Panc1 (cell line): Measurements from ENCODE around the gene HOXB3.

ENCODE experiments used
- CTCF ChIP-seq: fragments of 450-650 bp; IDR thresholded peaks from 2 replicates; pipeline ENCODE4 v1.5.1; 2017; ENCODE audit warnings: mild to moderate bottlenecking
- POLR2AphosphoS5 ChIP-seq: IDR thresholded peaks from 2 replicates; pipeline ENCODE4 v1.6.1; 2012; ENCODE audit warnings: mild to moderate bottlenecking, low read depth, low read length, moderate library complexity
- REST ChIP-seq, 2 experiments: IDR thresholded peaks; 2 replicates each; pipeline ENCODE4 v1.6.1; 2011 to 2012; ENCODE audit warnings: low read depth in 2 of 2, control low read depth in 1 of 2, low read length in 1 of 2, mild to moderate bottlenecking in 1 of 2, moderate library complexity in 1 of 2; ENCODE audit not compliant: insufficient read depth in 1 of 2
- SIN3A ChIP-seq: IDR thresholded peaks from 2 replicates; pipeline ENCODE4 v1.6.1; 2012; ENCODE audit warnings: low read depth, mild to moderate bottlenecking, low read length, moderate library complexity, borderline replicate concordance; ENCODE audit not compliant: insufficient read depth
- TCF7L2 ChIP-seq: IDR thresholded peaks from 2 replicates; pipeline ENCODE4 v1.6.1; 2011; ENCODE audit warnings: mild to moderate bottlenecking, low read depth, low read length, inconsistent platforms

GRCh38 chr17:48628649-48629410 lies 38.8 kb upstream of the HOXB3 start:
- no peak for TF ChIP-seq CTCF
- TF ChIP-seq POLR2AphosphoS5: no peak
- TF ChIP-seq SIN3A: no peak
- TF ChIP-seq TCF7L2: no peak
- no peak for TF ChIP-seq REST (IDR thresholded peaks at IDR 0.05; ENCODE audit: insufficient read depth in 1 of 2, low read depth in 2 of 2, low read length in 1 of 2)
